ENCODE data around the gene POLR1A.

DNA sequence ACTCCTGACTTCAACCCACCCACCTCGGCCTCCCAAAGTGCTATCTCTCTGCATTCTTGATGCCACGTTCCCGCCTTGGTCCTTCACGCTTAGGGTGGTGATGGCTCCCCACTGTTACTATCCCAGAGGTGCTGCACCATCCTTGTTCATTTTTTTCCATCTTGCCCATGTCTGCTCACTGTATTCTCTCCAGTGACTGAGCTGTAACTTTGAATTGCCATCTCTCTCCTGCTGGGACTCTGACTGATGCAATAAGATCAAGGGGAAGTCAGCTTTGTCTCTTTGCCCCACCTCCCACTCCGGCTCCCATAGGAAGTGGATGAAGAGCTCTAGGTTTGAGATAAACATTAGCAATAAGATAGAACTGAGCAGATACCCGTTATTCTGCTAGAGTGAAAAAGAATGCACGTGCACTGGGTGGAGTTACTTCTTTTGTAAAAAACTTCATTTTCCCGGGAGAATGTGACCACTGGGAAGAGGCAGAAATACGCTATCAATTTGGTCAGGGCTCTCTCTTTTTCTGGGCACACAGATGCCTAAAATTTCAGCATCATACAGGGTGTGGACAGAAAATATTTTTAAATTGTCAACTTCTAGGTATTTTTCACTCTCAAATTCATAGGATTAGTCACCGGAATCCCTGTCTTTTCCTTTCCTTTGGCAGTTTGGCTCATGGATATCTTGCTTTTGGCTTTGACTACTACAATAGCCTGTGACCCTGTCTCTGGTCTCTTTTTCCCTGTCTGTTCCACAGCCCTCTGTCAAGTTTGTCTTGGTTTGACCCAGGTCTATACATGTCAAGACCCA lies 105.4 kb downstream of the POLR1A start:
- TF ChIP-seq, protein P1, sequence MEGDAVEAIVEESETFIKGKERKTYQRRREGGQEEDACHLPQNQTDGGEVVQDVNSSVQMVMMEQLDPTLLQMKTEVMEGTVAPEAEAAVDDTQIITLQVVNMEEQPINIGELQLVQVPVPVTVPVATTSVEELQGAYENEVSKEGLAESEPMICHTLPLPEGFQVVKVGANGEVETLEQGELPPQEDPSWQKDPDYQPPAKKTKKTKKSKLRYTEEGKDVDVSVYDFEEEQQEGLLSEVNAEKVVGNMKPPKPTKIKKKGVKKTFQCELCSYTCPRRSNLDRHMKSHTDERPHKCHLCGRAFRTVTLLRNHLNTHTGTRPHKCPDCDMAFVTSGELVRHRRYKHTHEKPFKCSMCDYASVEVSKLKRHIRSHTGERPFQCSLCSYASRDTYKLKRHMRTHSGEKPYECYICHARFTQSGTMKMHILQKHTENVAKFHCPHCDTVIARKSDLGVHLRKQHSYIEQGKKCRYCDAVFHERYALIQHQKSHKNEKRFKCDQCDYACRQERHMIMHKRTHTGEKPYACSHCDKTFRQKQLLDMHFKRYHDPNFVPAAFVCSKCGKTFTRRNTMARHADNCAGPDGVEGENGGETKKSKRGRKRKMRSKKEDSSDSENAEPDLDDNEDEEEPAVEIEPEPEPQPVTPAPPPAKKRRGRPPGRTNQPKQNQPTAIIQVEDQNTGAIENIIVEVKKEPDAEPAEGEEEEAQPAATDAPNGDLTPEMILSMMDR (IDR thresholded peaks at IDR 0.05), result no peak
- TF ChIP-seq POLR2AphosphoS5 (IDR thresholded peaks at IDR 0.05), result no peak
